Tibial artery (tissue), 4 donors: ENCODE measurements around the gene RICTOR.
"Not testable (repeated sequence)": the region's sequence is repeated elsewhere in the genome, so short reads cannot be mapped to it uniquely, and the experiment has no call there.

Experiments
- DNase-seq, 2 donors: peaks; one replicate each; pipeline ENCODE4 v3.0.0-alpha.2; 2019
- H3K27ac ChIP-seq, 2 donors: fragments of 200-600 bp; sonication (generic) in 1 of 2; 1 replicate in 1 of 2; 2 replicates in 1 of 2; pipeline ENCODE4 v1.5.1; 2018 to 2019; ENCODE audit warnings: mild to moderate bottlenecking in 1 of 2
- H3K27me3 ChIP-seq, 2 donors: fragments of 200-600 bp; sonication (generic) in 1 of 2; one replicate each; pipeline versions ENCODE4 v1.5.1 to v1.6.0; 2016 to 2019
- H3K36me3 ChIP-seq, 3 donors: fragments of 200-600 bp; sonication (generic) in 2 of 3; one replicate each; pipeline ENCODE4 v1.5.1; 2016 to 2019; ENCODE audit warnings: mild to moderate bottlenecking in 2 of 3
- H3K4me1 ChIP-seq, 4 donors: fragments of 200-600 bp; sonication (generic) in 2 of 4; 1 replicate in 3 of 4; 2 replicates in 1 of 4; pipeline ENCODE4 v1.5.1; 2016 to 2019
- H3K4me3 ChIP-seq, 2 donors: fragments of 200-600 bp; sonication (generic) in 1 of 2; 1 replicate in 1 of 2; 2 replicates in 1 of 2; pipeline ENCODE4 v1.5.1; 2018 to 2019; ENCODE audit warnings: mild to moderate bottlenecking in 2 of 2
- H3K9me3 ChIP-seq, 3 donors: fragments of 200-600 bp; sonication (generic) in 1 of 3; one replicate each; pipeline ENCODE4 v1.5.1; 2016 to 2019
- CTCF ChIP-seq, 2 experiments: fragments of 200-600 bp in 1 of 2; fragments of 450-650 bp in 1 of 2; IDR thresholded peaks; one replicate each; pipeline ENCODE4 v1.5.1; 2017 to 2019; ENCODE audit warnings: antibody characterized with exemption in 2 of 2, mild to moderate bottlenecking in 1 of 2, moderate library complexity in 1 of 2
- intact Hi-C: fragments of 100-400 bp; cut with DNase I; formaldehyde crosslinking; loops from one replicate; pipeline ENCODE4 v1.15.0; 2023; ENCODE audit warnings: low total_unique reads

The RICTOR gene

GRCh38 chr5:39040875-39041274 lies 33.3 kb downstream of the RICTOR start:
- H3K27ac ChIP-seq: no peak overlapping the region
- intact Hi-C loops: no loop called here
- no peaks in the 10 kb centered on the region for H3K9me3 ChIP-seq
- no peak overlapping the region for H3K4me3 ChIP-seq
- H3K36me3 ChIP-seq: no peaks in the 10 kb centered on the region
- no peak for DNase-seq
- H3K4me1 ChIP-seq: peaks cover 0 to 11% (median 0%) of the 10 kb centered on the region in 4 donors
- H3K27me3 ChIP-seq: no peaks in the 10 kb centered on the region
- TF ChIP-seq CTCF (IDR thresholded peaks at IDR 0.05): no peak

DNA sequence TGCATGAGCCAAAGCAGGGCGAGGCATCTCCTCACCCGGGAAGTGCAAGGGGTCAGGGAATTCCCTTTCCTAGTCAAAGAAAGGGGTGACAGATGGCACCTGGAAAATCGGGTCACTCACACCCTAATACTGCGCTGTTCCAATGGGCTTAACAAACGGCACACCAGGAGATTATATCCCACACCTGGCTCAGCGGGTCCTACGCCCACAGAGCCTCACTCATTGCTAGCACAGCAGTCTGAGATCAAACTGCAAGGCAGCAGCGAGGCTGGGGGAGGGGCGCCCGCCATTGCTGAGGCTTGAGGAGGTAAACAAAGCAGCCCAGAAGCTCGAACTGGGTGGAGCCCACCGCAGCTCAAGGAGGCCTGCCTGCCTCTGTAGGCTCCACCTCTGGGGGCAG lies 39.7 kb downstream of the RICTOR start:
- DNase-seq, intact Hi-C loops, H3K36me3 ChIP-seq, H3K4me3 ChIP-seq, H3K27ac ChIP-seq, H3K27me3 ChIP-seq, H3K9me3 ChIP-seq: not testable (repeated sequence)
- H3K4me1 ChIP-seq: peaks cover 0 to 20% (median 5%) of the 10 kb centered on the region in 4 donors

DNA sequence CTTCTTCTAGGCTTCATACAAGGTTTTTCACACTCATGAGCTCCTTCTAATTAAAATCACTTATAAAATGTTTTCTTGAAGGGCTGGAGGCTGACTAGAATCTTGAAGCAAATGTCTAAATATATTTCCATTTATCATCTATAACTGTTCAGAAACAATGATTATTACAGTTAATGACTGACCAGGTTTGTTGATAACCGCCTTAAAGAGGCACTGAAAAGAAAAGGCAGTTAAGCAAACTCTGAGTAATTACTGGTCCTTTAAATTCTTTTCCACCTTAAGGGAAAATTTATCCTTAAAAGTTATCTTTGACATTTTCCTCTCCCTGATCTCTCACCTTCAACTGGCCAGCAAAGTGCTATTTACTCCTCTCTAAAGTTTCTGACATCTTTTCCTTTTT lies 43.2 kb downstream of the RICTOR start:
- Histone ChIP-seq H3K27ac (no peak overlapping the region), H3K9me3 (peaks cover 0 to 5% (median 0%) of the 10 kb centered on the region in 3 donors), H3K4me1 (peaks cover 0 to 20% (median 5%) of the 10 kb centered on the region in 4 donors), H3K27me3 (no peaks in the 10 kb centered on the region), H3K4me3 (no peak overlapping the region), H3K36me3 (no peaks in the 10 kb centered on the region)
- DNase-seq: no peak
- intact Hi-C loops: no loop called here
- no peak for TF ChIP-seq CTCF (IDR thresholded peaks at IDR 0.05)

DNA sequence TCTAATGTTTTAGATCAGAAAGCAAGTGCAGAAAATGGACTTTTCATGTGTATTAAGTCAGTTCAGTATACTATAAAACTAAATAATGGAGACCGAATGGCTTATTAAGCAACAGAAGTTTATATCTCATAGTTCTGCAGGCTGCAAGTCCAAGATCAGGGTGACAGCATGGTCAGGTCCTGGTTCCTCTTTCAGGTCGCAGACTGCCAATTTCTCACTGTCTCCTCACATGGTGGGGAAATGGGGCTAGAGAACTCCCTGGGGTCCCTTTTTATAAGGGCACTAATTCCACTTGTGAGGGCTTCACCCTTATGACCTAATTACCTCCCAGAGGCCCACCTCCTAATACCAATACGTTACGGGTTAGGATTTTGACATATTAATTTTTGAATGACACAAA lies 48.7 kb downstream of the RICTOR start:
- DNase-seq: no peak
- no peak overlapping the region for H3K27ac ChIP-seq
- H3K27me3 ChIP-seq: no peaks in the 10 kb centered on the region
- H3K4me1 ChIP-seq: peaks cover 0 to 29% (median 11%) of the 10 kb centered on the region in 4 donors
- intact Hi-C loops: no loop called here
- peaks cover 0 to 3% (median 0%) of the 10 kb centered on the region in 3 donors for H3K36me3 ChIP-seq
- TF ChIP-seq CTCF (IDR thresholded peaks at IDR 0.05): no peak
- H3K9me3 ChIP-seq: no peaks in the 10 kb centered on the region
- no peak overlapping the region for H3K4me3 ChIP-seq

- no peak overlapping the region for H3K4me3 ChIP-seq
- no peak for TF ChIP-seq CTCF (IDR thresholded peaks at IDR 0.05)
These were observed 49.3 kb downstream of the RICTOR start for GRCh38 chr5:39024884-39025283.

GRCh38 chr5:39024005-39024404 lies 50.2 kb downstream of the RICTOR start:
- Histone ChIP-seq H3K9me3 (no peaks in the 10 kb centered on the region), H3K4me1 (peaks cover 0 to 35% (median 11%) of the 10 kb centered on the region in 4 donors), H3K27me3 (no peaks in the 10 kb centered on the region), H3K4me3 (no peak overlapping the region), H3K27ac (no peak overlapping the region), H3K36me3 (peaks cover 4 to 12% (median 7%) of the 10 kb centered on the region in 3 donors)
- DNase-seq: no peak
- intact Hi-C loops: no loop called here
- no peak for TF ChIP-seq CTCF (IDR thresholded peaks at IDR 0.05)

More at GRCh38 chr5:39024884-39025283, 49.3 kb downstream of the RICTOR start:
- Histone ChIP-seq H3K27ac (no peak overlapping the region), H3K27me3 (no peaks in the 10 kb centered on the region), H3K4me1 (peaks cover 0 to 33% (median 11%) of the 10 kb centered on the region in 4 donors), H3K36me3 (peaks cover 3 to 6% (median 4%) of the 10 kb centered on the region in 3 donors), H3K9me3 (no peaks in the 10 kb centered on the region)
- intact Hi-C loops: no loop called here
- DNase-seq: no peak
